ENCODE results near the gene PRKAR2B.
"Not testable (repeated sequence)": the region's sequence is repeated elsewhere in the genome, so short reads cannot be mapped to it uniquely, and the experiment has no call there.

The PRKAR2B gene

DNA sequence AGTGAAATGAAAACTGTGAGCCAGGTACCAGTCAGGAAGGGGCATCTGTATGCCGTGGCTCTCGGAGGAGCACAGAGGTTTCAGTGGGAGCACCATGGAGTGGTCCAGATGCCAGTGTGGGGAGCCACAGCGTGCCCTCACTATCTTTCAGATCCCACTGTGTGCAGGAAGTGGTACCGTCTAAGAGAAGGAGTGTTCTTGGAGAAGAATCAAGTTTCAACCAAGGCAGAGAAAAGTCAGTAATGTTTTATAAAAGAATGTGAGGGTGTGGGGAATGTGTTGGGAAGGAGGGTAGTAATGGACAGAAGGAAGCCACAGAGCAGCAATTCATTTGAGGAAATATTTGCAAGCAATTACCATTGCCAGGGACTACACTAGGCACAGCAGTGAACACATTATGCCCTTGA is 35.6 kb downstream of the PRKAR2B start:
- TF ChIP-seq, protein P1, sequence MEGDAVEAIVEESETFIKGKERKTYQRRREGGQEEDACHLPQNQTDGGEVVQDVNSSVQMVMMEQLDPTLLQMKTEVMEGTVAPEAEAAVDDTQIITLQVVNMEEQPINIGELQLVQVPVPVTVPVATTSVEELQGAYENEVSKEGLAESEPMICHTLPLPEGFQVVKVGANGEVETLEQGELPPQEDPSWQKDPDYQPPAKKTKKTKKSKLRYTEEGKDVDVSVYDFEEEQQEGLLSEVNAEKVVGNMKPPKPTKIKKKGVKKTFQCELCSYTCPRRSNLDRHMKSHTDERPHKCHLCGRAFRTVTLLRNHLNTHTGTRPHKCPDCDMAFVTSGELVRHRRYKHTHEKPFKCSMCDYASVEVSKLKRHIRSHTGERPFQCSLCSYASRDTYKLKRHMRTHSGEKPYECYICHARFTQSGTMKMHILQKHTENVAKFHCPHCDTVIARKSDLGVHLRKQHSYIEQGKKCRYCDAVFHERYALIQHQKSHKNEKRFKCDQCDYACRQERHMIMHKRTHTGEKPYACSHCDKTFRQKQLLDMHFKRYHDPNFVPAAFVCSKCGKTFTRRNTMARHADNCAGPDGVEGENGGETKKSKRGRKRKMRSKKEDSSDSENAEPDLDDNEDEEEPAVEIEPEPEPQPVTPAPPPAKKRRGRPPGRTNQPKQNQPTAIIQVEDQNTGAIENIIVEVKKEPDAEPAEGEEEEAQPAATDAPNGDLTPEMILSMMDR (IDR thresholded peaks at IDR 0.05; ENCODE audit: low read depth, low read length, missing control alignments) = no peak
- Histone ChIP-seq H3K27ac (no peak overlapping the region), H3K4me3 (ENCODE audit: low read depth, low read length) (no peak overlapping the region), H3K36me3 (replicated peaks) (no peaks in the 10 kb centered on the region), H3K27me3 (replicated peaks) (no peaks in the 10 kb centered on the region)
- DNase-seq = no peak
- in situ Hi-C loops (cut with HindIII; ENCODE audit: low pct_ligation_motif_present, low sequenced_read_pairs) = no loop called here

DNA sequence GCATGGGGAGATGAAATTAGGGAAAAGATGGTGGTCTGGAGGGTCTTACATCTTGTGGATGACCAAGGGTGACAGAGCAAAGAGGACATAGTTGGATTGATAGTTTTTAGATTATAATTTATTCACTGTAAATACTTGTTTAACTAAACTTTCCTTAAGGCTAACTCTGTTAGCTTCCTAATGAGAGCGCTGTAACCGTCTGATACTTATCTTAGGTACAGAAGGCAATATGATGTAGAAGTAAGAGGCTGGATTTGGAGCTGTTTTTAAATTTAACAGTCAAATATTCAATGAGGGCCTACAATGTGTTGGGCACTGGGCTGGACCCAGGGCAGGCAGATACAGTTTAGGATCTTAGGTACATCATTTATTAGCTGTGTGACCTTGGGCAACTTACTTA is 36.0 kb downstream of the PRKAR2B start:
- Histone ChIP-seq H3K36me3 (replicated peaks) (no peaks in the 10 kb centered on the region), H3K27ac (no peak overlapping the region), H3K4me3 (ENCODE audit: low read depth, low read length) (no peak overlapping the region), H3K27me3 (replicated peaks) (no peaks in the 10 kb centered on the region)
- no peak for DNase-seq
- TF ChIP-seq, protein P1 (IDR thresholded peaks at IDR 0.05; ENCODE audit: low read depth, low read length, missing control alignments) = no peak
- in situ Hi-C loops (cut with HindIII; ENCODE audit: low pct_ligation_motif_present, low sequenced_read_pairs) = no loop called here

DNA sequence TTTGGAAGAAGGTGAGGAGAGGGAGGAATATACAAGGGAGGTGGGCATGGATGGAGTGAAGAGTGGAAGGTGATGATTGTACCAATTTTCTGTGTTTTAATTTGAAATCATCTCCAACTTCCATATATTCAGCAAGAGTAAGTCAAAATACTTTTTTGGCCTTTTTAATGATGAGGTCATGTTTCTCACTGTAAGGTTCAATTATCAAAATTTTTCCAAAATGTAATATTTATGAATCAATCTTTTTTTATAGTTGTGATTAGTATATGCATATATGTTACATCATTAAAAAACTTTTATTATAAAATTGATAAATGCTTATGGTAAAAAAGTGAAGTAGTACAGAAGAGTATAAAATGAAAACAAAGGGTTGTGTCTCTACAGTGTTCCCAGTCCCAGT is 40.7 kb downstream of the PRKAR2B start:
- Histone ChIP-seq H3K27me3 (replicated peaks) (no peaks in the 10 kb centered on the region), H3K4me3 (ENCODE audit: low read depth, low read length) (no peak overlapping the region), H3K36me3 (replicated peaks) (no peaks in the 10 kb centered on the region), H3K27ac (no peak overlapping the region)
- in situ Hi-C loops (cut with HindIII; ENCODE audit: low pct_ligation_motif_present, low sequenced_read_pairs) = no loop called here
- no peak for DNase-seq
- TF ChIP-seq, protein P1 (IDR thresholded peaks at IDR 0.05; ENCODE audit: low read depth, low read length, missing control alignments) = no peak

DNA sequence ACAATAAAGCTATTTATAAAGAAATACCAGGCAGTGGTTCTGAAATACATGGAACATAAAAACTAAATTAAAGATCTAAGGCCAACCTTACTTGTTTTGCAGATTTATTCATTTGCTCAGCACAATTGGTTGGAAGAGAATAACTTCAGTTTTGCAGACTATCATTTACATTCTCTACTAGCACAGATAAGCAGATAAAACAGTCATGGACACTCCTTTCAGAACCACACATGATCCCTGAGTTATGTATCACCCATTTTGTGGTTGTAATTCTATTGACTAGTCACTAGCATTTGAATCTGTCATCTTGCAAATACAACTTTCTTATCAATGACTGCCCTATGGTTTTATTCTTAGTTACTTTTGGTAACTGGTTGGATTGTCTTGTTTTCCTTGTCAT is 45.1 kb downstream of the PRKAR2B start:
- no peak for DNase-seq
- in situ Hi-C loops (cut with HindIII; ENCODE audit: low pct_ligation_motif_present, low sequenced_read_pairs) = no loop called here
- Histone ChIP-seq H3K27ac (no peak overlapping the region), H3K36me3 (replicated peaks) (no peaks in the 10 kb centered on the region), H3K27me3 (replicated peaks) (no peaks in the 10 kb centered on the region), H3K4me3 (ENCODE audit: low read depth, low read length) (no peak overlapping the region)
- TF ChIP-seq, protein P1 (IDR thresholded peaks at IDR 0.05; ENCODE audit: low read depth, low read length, missing control alignments) = no peak

DNA sequence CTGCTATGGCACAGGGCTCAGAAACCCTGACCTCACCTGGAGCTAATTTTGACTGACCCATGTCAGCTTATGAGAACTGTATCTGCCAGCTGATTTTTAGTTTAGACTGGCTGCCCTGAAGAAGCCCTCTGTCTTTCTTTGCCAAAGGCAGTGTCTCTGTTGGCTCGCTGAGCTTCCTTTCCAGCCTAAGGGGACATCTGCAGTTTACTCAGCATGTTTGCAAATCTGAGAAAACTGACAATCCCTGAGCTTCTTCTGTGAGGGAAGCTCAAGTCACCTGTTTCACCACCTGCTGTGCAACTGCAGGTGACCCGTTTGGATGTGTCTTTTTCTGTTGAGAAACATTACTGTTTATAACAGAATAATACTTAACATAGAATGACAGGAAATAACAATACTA is 46.0 kb downstream of the PRKAR2B start:
- TF ChIP-seq, protein P1 (IDR thresholded peaks at IDR 0.05; ENCODE audit: low read depth, low read length, missing control alignments) = no peak
- Histone ChIP-seq H3K27ac (no peak overlapping the region), H3K36me3 (replicated peaks) (no peaks in the 10 kb centered on the region), H3K4me3 (ENCODE audit: low read depth, low read length) (no peak overlapping the region), H3K27me3 (replicated peaks) (no peaks in the 10 kb centered on the region)
- DNase-seq = no peak
- in situ Hi-C loops (cut with HindIII; ENCODE audit: low pct_ligation_motif_present, low sequenced_read_pairs) = no loop called here

DNA sequence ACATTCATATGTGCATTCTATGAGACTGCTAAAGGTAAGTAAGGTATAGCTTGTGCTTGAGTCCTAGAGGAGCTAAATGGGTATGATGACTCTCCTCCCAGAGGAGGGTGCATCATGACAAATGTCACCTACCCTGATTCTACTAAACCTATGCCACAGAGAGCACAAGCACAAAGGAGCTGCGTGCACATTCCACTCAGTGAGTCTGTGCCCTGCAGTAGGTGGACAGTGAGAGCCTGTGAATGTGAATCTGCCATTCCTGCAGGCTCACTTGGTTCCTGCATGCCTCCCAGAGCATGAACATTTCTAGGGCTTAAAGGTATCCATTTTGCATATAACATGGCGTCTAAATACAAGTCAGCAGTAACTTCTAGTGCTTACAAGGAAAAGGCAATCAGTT is 46.8 kb downstream of the PRKAR2B start:
- in situ Hi-C loops (cut with HindIII; ENCODE audit: low pct_ligation_motif_present, low sequenced_read_pairs) = no loop called here
- no peaks in the 10 kb centered on the region for H3K36me3 ChIP-seq (replicated peaks)
- no peak overlapping the region for H3K27ac ChIP-seq
- no peak for DNase-seq
- no peak overlapping the region for H3K4me3 ChIP-seq (ENCODE audit: low read depth, low read length)
- TF ChIP-seq, protein P1 (IDR thresholded peaks at IDR 0.05; ENCODE audit: low read depth, low read length, missing control alignments) = no peak
- no peaks in the 10 kb centered on the region for H3K27me3 ChIP-seq (replicated peaks)

DNA sequence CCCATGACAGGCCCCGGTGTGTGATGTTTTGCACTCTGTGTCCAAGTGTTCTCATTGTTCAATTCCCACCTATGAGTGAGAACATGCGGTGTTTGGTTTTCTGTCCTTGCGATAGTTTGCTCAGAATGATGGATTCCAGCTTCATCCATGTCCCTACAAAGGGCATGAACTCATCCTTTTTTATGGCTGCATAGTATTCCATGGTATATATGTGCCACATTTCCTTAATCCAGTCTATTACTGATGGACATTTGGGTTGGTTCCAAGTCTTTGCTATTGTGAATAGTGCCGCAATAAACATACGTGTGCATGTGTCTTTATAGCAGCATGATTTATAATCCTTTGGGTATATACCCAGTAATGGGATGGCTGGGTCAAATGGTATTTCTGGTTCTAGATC is 49.2 kb downstream of the PRKAR2B start:
- H3K4me3 ChIP-seq (ENCODE audit: low read depth, low read length); in situ Hi-C loops (cut with HindIII; ENCODE audit: low pct_ligation_motif_present, low sequenced_read_pairs); H3K27ac ChIP-seq; H3K27me3 ChIP-seq (replicated peaks); DNase-seq; H3K36me3 ChIP-seq (replicated peaks): not testable (repeated sequence)

DNA sequence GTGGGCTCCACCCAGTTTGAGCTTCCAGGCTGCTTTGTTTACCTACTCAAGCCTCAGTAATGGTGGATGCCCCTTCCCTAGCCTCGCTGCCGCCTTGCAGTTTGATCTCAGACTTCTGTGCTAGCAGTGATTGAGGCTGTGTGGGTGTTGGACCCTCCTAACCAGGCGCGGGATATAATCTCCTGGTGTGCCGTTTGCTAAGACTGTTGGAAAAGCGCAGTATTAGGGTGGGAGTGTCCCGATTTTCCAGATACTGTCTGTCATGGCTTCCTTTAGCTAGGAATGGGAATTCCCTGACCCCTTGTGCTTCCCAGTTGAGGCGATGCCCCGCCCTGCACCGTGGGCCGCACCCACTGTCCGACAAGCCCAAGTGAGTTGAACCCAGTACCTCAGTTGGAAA is 54.6 kb downstream of the PRKAR2B start:
- in situ Hi-C loops (cut with HindIII; ENCODE audit: low pct_ligation_motif_present, low sequenced_read_pairs); H3K36me3 ChIP-seq (replicated peaks); H3K4me3 ChIP-seq (ENCODE audit: low read depth, low read length); H3K27me3 ChIP-seq (replicated peaks); H3K27ac ChIP-seq; DNase-seq: not testable (repeated sequence)
